DOHH2 (cell line): ENCODE measurements around the gene QSOX2.

Experiments used
- EZH2phosphoT487 ChIP-seq: fragments of 200-600 bp; sonication (generic); IDR thresholded peaks from 2 replicates; pipeline ENCODE4 v1.6.1; 2017; ENCODE audit warnings: borderline replicate concordance, mild to moderate bottlenecking, antibody characterized with exemption, low read length, moderate library complexity, mixed read lengths
- TF ChIP-seq, protein P1 (sequence below): fragments of 200-600 bp; sonication (generic); IDR thresholded peaks from one replicate; pipeline ENCODE4 v1.5.1; 2014; ENCODE audit warnings: antibody characterized with exemption, mild to moderate bottlenecking, low read depth, low read length; ENCODE audit not compliant: poor library complexity, severe bottlenecking

DNA sequence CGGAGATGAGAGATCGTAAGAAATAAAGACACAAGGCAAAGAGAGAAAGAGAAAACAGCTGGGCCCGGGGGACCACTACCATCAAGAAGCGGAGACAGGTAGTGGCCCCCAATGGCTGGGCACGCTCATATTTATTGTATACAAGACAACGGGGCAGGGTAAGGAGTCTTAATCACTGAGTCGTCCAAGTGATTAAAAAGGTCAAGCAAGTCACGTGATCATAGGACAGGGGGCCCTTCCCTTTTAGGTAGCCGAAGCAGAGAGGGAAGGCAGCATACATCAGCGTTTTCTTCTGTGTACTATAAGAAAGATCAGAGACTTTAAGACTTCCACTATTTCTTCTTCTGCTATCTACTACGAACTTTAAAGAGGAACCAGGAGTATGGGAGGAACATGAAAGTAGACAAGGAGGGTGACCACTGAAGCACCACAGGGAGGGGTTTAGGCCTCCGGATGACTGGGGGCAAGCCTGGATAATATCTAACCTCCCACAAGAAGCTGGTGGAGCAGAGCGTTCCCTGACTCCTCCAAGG, 24.6 kb upstream of the QSOX2 start:
- TF ChIP-seq, protein P1, sequence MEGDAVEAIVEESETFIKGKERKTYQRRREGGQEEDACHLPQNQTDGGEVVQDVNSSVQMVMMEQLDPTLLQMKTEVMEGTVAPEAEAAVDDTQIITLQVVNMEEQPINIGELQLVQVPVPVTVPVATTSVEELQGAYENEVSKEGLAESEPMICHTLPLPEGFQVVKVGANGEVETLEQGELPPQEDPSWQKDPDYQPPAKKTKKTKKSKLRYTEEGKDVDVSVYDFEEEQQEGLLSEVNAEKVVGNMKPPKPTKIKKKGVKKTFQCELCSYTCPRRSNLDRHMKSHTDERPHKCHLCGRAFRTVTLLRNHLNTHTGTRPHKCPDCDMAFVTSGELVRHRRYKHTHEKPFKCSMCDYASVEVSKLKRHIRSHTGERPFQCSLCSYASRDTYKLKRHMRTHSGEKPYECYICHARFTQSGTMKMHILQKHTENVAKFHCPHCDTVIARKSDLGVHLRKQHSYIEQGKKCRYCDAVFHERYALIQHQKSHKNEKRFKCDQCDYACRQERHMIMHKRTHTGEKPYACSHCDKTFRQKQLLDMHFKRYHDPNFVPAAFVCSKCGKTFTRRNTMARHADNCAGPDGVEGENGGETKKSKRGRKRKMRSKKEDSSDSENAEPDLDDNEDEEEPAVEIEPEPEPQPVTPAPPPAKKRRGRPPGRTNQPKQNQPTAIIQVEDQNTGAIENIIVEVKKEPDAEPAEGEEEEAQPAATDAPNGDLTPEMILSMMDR = no peak
- TF ChIP-seq EZH2phosphoT487 = no peak
